GM12878 (cell line): ENCODE data around the gene SCRG1. TPM values are rescaled to one million over a fixed set of nuclear protein-coding genes. Genes with fewer than 3 reads are reported as not detected.

Source experiments
- ATAC-seq: fragments of 200-7000 bp; cut with Tn5 transposase; 3 replicates; pipeline ENCODE4 v1.9.1; 2020; ENCODE audit warnings: mild to moderate bottlenecking, moderate library complexity
- BruUV-seq: library from RNA; stranded (reverse); fragments of 400-500 nt; replicated peaks from 2 replicates; lab custom pipeline; 2021; lab: Mats Ljungman, UMichigan
- CTCF ChIA-PET: fragments of 300-600 bp; sonication (Branson Sonifier 250); formaldehyde crosslinking; extraction: SDS; loops from one replicate; lab custom pipeline; 2021; ENCODE audit warnings: inconsistent platforms; lab: Yijun Ruan, JAX
- POLR2A ChIA-PET: fragments of 350-600 bp; formaldehyde crosslinking; extraction: SDS; loops from one replicate; lab custom pipeline; 2021; ENCODE audit warnings: inconsistent platforms; lab: Charles Lee
- RAD21 ChIA-PET: fragments of 300-600 bp; sonication (Branson Sonifier 250); formaldehyde crosslinking; loops from one replicate; lab custom pipeline; 2023; ENCODE audit warnings: antibody characterized with exemption; ENCODE audit not compliant: unreplicated experiment; lab: Charles Lee
- SMC1A ChIA-PET: fragments of 300-600 bp; sonication (Branson Sonifier 250); formaldehyde crosslinking; loops from one replicate; lab custom pipeline; 2023; ENCODE audit not compliant: unreplicated experiment, uncharacterized antibody; lab: Charles Lee
- DNase-seq: peaks from one replicate; pipeline ENCODE4 v3.0.0-alpha.2; 2011; ENCODE audit warnings: low read depth, low spot score
- FAIRE-seq: peaks from 3 replicates; lab custom pipeline; 2011; peaks lifted over from hg19 to GRCh38; lab: Jason Lieb, UNC
- H2AFZ ChIP-seq: 2 replicates; pipeline ENCODE4 v1.6.0; 2011; ENCODE audit warnings: low read depth, low read length, control low read depth; ENCODE audit not compliant: control insufficient read depth
- H3K27ac ChIP-seq: 2 replicates; pipeline ENCODE4 v1.5.1; 2011; ENCODE audit warnings: control low read depth; ENCODE audit not compliant: control insufficient read depth, insufficient read depth
- H3K27me3 ChIP-seq, 2 experiments: replicated peaks in 1 of 2; 2 replicates each; pipeline versions ENCODE4 v1.6.0 to v1.6.1; 2011; ENCODE audit warnings: low read length in 1 of 2; ENCODE audit not compliant: control insufficient read depth in 2 of 2, insufficient read depth in 2 of 2
- H3K36me3 ChIP-seq, 2 experiments: 2 replicates each; pipeline ENCODE4 v1.5.1; 2011; ENCODE audit warnings: low read length in 1 of 2; ENCODE audit not compliant: control insufficient read depth in 2 of 2, insufficient read depth in 2 of 2
- H3K4me1 ChIP-seq: 2 replicates; pipeline ENCODE4 v1.6.1; 2011; ENCODE audit warnings: mild to moderate bottlenecking, low read length, moderate library complexity, mixed read lengths; ENCODE audit not compliant: control insufficient read depth, insufficient read depth
- H3K4me2 ChIP-seq: 2 replicates; pipeline ENCODE4 v1.6.0; 2011; ENCODE audit warnings: control low read depth; ENCODE audit not compliant: control insufficient read depth, insufficient read depth
- H3K4me3 ChIP-seq: fragments of 200-600 bp; sonication (generic); 2 replicates; pipeline ENCODE4 v1.5.1; 2016
- H3K79me2 ChIP-seq: 2 replicates; pipeline ENCODE4 v1.6.0; 2011; ENCODE audit warnings: low read length; ENCODE audit not compliant: control insufficient read depth, insufficient read depth
- H3K9ac ChIP-seq: 2 replicates; pipeline ENCODE4 v1.8.0; 2011; ENCODE audit warnings: low read length, control low read depth, mixed read lengths; ENCODE audit not compliant: control insufficient read depth, insufficient read depth
- H3K9me3 ChIP-seq: replicated peaks from 3 replicates; pipeline ENCODE4 v1.5.1; 2011; ENCODE audit warnings: mild to moderate bottlenecking, low read length; ENCODE audit not compliant: control insufficient read depth, insufficient read depth
- H4K20me1 ChIP-seq: 2 replicates; pipeline ENCODE4 v1.6.0; 2011; ENCODE audit not compliant: control insufficient read depth, insufficient read depth
- BACH1 ChIP-seq: fragments of 450-650 bp; IDR thresholded peaks from 2 replicates; pipeline ENCODE4 v1.6.1; 2017; ENCODE audit warnings: mild to moderate bottlenecking, borderline replicate concordance
- CHD1 ChIP-seq: IDR thresholded peaks from 2 replicates; pipeline ENCODE4 v1.6.1; 2012; ENCODE audit warnings: low read depth, low read length, improper control_type of control experiment
- CREB1 ChIP-seq: IDR thresholded peaks from 2 replicates; pipeline ENCODE4 v1.6.1; 2012; ENCODE audit warnings: low read depth, mild to moderate bottlenecking, inconsistent platforms
- ESRRA ChIP-seq: IDR thresholded peaks from 2 replicates; pipeline ENCODE4 v1.6.1; 2012; ENCODE audit warnings: mild to moderate bottlenecking, low read length, improper control_type of control experiment
- FOS ChIP-seq: IDR thresholded peaks from 3 replicates; pipeline ENCODE4 v1.6.1; 2011; ENCODE audit warnings: borderline replicate concordance; ENCODE audit not compliant: insufficient read length; ENCODE audit errors: extremely low read depth
- HCFC1 ChIP-seq: fragments of 150-350 bp; IDR thresholded peaks from 2 replicates; pipeline ENCODE4 v1.6.1; 2014; ENCODE audit warnings: low read length
- IKZF1 ChIP-seq: fragments of 450-650 bp; conservative IDR thresholded peaks from 2 replicates; pipeline ENCODE4 v1.6.1; 2017; ENCODE audit warnings: antibody characterized with exemption, mild to moderate bottlenecking
- PAX5 ChIP-seq: IDR thresholded peaks from 2 replicates; pipeline ENCODE4 v1.6.1; 2011; ENCODE audit warnings: low read depth, low read length, borderline replicate concordance
- SIN3A ChIP-seq: IDR thresholded peaks from 2 replicates; pipeline ENCODE4 v1.6.1; 2012; ENCODE audit warnings: low read depth, low read length, improper control_type of control experiment
- SREBF1 ChIP-seq: IDR thresholded peaks from 2 replicates; pipeline ENCODE4 v1.6.1; 2012; ENCODE audit warnings: mild to moderate bottlenecking, low read length
- STAT1 ChIP-seq: fragments of 450-650 bp; conservative IDR thresholded peaks from 2 replicates; pipeline ENCODE4 v1.6.1; 2014; ENCODE audit warnings: antibody characterized with exemption, mild to moderate bottlenecking
- SUPT20H ChIP-seq: IDR thresholded peaks from 2 replicates; pipeline ENCODE4 v1.6.1; 2011; ENCODE audit warnings: low read depth, mild to moderate bottlenecking, low read length, moderate library complexity, borderline replicate concordance; ENCODE audit not compliant: control insufficient read depth
- TCF3 ChIP-seq: IDR thresholded peaks from 2 replicates; pipeline ENCODE4 v1.6.1; 2012; ENCODE audit warnings: low read depth, mild to moderate bottlenecking, low read length, borderline replicate concordance; ENCODE audit not compliant: insufficient read depth
- TCF7 ChIP-seq: IDR thresholded peaks from 2 replicates; pipeline ENCODE4 v1.6.1; 2014; ENCODE audit warnings: antibody characterized with exemption, borderline replicate concordance
- ZNF217 ChIP-seq: fragments of 450-650 bp; IDR thresholded peaks from 2 replicates; pipeline ENCODE4 v1.6.1; 2017; ENCODE audit warnings: antibody characterized with exemption, mild to moderate bottlenecking
- ZSCAN29 ChIP-seq: fragments of 450-650 bp; IDR thresholded peaks from 2 replicates; pipeline ENCODE4 v1.6.1; 2017; ENCODE audit warnings: mild to moderate bottlenecking, moderate library complexity
- WGBS: methylation state at CpG from one replicate; pipeline ENCODE4 v1.1.6; 2016; ENCODE audit warnings: low lambda C conversion rate; ENCODE audit not compliant: insufficient replicate concordance, insufficient coverage; ENCODE audit errors: missing lambda C conversion rate; 5-methylcytosine and 5-hydroxymethylcytosine counted together
- in situ Hi-C: fragments of 300-500 bp; cut with MboI; formaldehyde crosslinking; loops from 9 replicates; pipeline ENCODE4 v1.14.3; 2018; ENCODE audit warnings: mixed read lengths
- intact Hi-C: fragments of 100-400 bp; cut with micrococcal nuclease; formaldehyde crosslinking; loops from one replicate; pipeline ENCODE4 v1.14.2; 2022; ENCODE audit not compliant: unreplicated experiment
- polyA plus RNA-seq, 11 experiments: library from polyadenylated mRNA; depleted of rRNA in 4 of 11; unstranded in 6 of 11; stranded (reverse) in 5 of 11; fragments of >200 nt; fragmentation: Nextera tagmentation in 4 of 11; fragmentation: Illumina TruSeq in 1 of 11; extraction: Ambion mirVana in 4 of 11; extraction: Trizol in 1 of 11; gene quantifications; 1 replicate in 1 of 11; 2 replicates in 10 of 11; pipeline versions ENCODE4 v1.2.1 to v1.2.3, GENCODE V29; 2011 to 2016; ENCODE audit warnings: inconsistent platforms in 2 of 11, missing spikeins in 2 of 11, low read depth in 1 of 11
- total RNA-seq, 4 experiments: library from RNA; depleted of rRNA in 3 of 4; stranded (reverse); fragments of >200 nt in 3 of 4; fragmentation: Illumina TruSeq in 1 of 4; extraction: Trizol in 1 of 4; gene quantifications; 2 replicates each; pipeline versions ENCODE4 v1.2.1 to v1.2.3, GENCODE V29; 2013 to 2021
- TF ChIP-seq, protein P1 (sequence below): IDR thresholded peaks from 2 replicates; pipeline ENCODE4 v1.6.1; 2011; ENCODE audit warnings: borderline replicate concordance, low read depth, mild to moderate bottlenecking, moderate library complexity, low read length; ENCODE audit not compliant: insufficient read depth, poor library complexity, severe bottlenecking
- TF ChIP-seq, protein P2 (sequence below): IDR thresholded peaks from 2 replicates; pipeline ENCODE4 v1.6.1; 2011; ENCODE audit warnings: borderline replicate concordance, low read depth, mild to moderate bottlenecking, moderate library complexity, mixed read lengths, low read length; ENCODE audit not compliant: insufficient read depth; ENCODE audit errors: extremely low read length
- TF ChIP-seq, protein P3 (sequence below): fragments of 450-650 bp; IDR thresholded peaks from 2 replicates; pipeline ENCODE4 v1.6.1; 2018; ENCODE audit warnings: mild to moderate bottlenecking, low read depth, moderate library complexity; ENCODE audit not compliant: partially characterized antibody

Gene SCRG1
- total and polyA plus RNA-seq, 10 of the 15 experiments (the other 5 are each of a cell fraction or from before 2014, with no cell fraction given): 0.02 to 0.58 (median 0.54) TPM; not detected in 7

DNA sequence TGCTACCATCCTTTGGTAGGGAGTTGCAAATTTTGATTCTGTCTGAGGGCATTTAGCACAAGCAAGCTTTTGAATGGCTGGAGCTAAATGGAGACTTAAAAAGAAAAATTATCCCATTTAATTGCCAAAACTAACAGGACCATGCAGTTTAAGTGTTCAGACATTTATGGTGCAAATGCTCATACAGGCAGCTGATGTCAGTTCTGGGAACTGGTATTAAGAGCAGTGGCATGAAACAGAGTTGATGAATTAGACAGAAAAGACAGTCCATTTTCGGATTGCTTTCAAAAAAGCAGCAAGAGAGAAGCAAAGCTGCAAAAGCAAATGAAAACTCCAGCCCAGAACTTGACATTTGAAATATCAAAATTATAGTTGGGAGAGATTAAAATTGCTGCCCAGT is 1.3 kb downstream of the SCRG1 start (continued):
- TF ChIP-seq, protein P1, sequence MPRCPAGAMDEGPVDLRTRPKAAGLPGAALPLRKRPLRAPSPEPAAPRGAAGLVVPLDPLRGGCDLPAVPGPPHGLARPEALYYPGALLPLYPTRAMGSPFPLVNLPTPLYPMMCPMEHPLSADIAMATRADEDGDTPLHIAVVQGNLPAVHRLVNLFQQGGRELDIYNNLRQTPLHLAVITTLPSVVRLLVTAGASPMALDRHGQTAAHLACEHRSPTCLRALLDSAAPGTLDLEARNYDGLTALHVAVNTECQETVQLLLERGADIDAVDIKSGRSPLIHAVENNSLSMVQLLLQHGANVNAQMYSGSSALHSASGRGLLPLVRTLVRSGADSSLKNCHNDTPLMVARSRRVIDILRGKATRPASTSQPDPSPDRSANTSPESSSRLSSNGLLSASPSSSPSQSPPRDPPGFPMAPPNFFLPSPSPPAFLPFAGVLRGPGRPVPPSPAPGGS: no peak

DNA sequence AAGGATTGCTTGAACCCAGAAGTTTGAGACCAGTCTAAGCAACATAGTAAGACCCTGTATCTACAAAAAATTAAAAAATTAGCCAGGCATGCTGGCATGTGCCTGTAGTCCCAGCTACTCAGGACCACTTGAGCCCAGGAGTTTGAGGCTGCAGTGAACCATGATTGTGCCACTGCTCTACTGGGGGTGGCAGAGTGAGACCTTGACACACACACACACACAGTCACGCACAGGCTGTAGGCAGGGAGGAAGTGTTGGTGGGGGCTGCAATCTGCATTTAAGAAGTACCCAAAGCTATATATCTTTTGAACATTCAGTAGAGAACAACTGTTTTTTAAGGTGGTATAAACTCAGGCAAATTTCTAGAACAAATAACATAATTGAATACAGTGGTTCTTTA is 7.2 kb downstream of the SCRG1 start:
- H3K79me2 ChIP-seq: no peaks in the 10 kb centered on the region
- H3K4me3 ChIP-seq: no peak overlapping the region
- no peak overlapping the region for H3K4me2 ChIP-seq
- H3K36me3 ChIP-seq: no peaks in the 10 kb centered on the region
- RAD21 ChIA-PET: no interaction called here
- no peak for DNase-seq
- CTCF ChIA-PET: interaction anchor here (0.8 to 1.0 kb wide), 2 partner anchors 26 to 90 kb away, joined by 3 to 4 read pairs; no protein-coding TSS in a partner anchor
- 100% methylated on average over 1 of the region's 1 CpG for WGBS
- no peak overlapping the region for H2AFZ ChIP-seq
- intact Hi-C loops: no loop called here
- no peak for TF ChIP-seq SUPT20H
- TF ChIP-seq ESRRA: no peak
- TF ChIP-seq STAT1: no peak
- TF ChIP-seq FOS: no peak
- no peak for TF ChIP-seq BACH1
- TF ChIP-seq, protein P2, sequence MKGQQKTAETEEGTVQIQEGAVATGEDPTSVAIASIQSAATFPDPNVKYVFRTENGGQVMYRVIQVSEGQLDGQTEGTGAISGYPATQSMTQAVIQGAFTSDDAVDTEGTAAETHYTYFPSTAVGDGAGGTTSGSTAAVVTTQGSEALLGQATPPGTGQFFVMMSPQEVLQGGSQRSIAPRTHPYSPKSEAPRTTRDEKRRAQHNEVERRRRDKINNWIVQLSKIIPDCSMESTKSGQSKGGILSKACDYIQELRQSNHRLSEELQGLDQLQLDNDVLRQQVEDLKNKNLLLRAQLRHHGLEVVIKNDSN: no peak
- no peak for TF ChIP-seq TCF7
- no peak for TF ChIP-seq SIN3A
- no peak for TF ChIP-seq HCFC1
- TF ChIP-seq ZSCAN29: no peak
- TF ChIP-seq CHD1: no peak
- no peak for TF ChIP-seq SREBF1
- TF ChIP-seq ZNF217: no peak
- no peak for TF ChIP-seq IKZF1
- TF ChIP-seq TCF3: no peak
- no peak for TF ChIP-seq CREB1
- TF ChIP-seq PAX5: no peak
- TF ChIP-seq, protein P3, sequence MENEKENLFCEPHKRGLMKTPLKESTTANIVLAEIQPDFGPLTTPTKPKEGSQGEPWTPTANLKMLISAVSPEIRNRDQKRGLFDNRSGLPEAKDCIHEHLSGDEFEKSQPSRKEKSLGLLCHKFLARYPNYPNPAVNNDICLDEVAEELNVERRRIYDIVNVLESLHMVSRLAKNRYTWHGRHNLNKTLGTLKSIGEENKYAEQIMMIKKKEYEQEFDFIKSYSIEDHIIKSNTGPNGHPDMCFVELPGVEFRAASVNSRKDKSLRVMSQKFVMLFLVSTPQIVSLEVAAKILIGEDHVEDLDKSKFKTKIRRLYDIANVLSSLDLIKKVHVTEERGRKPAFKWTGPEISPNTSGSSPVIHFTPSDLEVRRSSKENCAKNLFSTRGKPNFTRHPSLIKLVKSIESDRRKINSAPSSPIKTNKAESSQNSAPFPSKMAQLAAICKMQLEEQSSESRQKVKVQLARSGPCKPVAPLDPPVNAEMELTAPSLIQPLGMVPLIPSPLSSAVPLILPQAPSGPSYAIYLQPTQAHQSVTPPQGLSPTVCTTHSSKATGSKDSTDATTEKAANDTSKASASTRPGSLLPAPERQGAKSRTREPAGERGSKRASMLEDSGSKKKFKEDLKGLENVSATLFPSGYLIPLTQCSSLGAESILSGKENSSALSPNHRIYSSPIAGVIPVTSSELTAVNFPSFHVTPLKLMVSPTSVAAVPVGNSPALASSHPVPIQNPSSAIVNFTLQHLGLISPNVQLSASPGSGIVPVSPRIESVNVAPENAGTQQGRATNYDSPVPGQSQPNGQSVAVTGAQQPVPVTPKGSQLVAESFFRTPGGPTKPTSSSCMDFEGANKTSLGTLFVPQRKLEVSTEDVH: no peak
- no TSS peak for BruUV-seq
- POLR2A ChIA-PET: no interaction called here
- H3K9me3 ChIP-seq: no peaks in the 10 kb centered on the region
- SMC1A ChIA-PET: no interaction called here
- H3K27ac ChIP-seq: no peak overlapping the region
- ATAC-seq: no peak
- no peaks in the 10 kb centered on the region for H3K27me3 ChIP-seq
- H4K20me1 ChIP-seq: no peaks in the 10 kb centered on the region
- no peak overlapping the region for H3K9ac ChIP-seq
- H3K4me1 ChIP-seq: no peaks in the 10 kb centered on the region
- in situ Hi-C loops: no loop called here
- FAIRE-seq: no peak
